Stimulated activated CD4-positive, alpha-beta T cell treated with anti-CD3 and anti-CD28 coated beads, Interleukin-1b, Interleukin-23, amount 100 ng/mL, for 48 hours (primary cell): ENCODE measurements around the gene IER2.

ENCODE experiments used
- DNase-seq: peaks from one replicate; pipeline ENCODE4 v3.0.0-alpha.2; 2020

IER2 gene

DNA sequence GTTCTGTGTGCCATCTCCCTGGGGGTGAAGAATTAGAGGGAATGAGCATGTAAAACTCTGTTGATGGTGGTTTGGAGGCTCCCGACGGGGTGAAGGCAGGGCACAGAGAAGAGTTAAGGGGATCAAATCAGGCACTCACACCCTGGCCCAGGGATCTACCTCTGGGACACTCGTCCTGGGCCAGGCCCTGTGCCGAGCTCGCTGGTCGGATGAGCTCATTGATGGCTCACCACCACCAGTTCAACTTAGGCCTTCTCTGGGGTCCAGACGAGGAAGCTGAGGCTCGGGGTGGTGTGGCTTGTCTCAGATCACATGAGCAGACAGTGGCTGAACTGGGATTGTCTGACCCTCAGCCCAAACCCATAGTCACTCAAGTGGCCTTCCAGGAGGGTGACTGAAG is 30.6 kb upstream of the IER2 start:
- DNase-seq, result no peak

- DNase-seq, result no peak
Observed at GRCh38 chr19:13120031-13120430, 30.2 kb upstream of the IER2 start.

DNA sequence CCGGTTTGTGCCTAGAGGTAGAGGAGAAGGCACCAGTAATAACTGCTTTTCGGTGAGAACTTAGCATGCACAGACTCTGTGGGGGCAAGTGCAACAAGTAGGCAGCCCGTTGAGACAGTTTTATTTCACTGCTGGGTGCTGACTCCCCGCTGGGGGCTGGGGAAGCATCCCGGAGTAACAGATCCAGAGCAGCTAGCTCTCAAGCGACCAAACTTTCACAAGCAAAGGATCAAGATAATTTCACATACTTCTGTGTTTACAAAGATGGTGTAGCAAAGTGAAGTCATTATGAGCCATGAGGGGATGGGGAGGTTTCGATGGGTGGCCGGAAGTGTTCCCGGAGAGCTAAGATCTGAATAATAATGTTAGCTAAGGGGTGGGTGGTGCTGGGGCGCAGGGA is 29.4 kb upstream of the IER2 start:
- no peak for DNase-seq

DNA sequence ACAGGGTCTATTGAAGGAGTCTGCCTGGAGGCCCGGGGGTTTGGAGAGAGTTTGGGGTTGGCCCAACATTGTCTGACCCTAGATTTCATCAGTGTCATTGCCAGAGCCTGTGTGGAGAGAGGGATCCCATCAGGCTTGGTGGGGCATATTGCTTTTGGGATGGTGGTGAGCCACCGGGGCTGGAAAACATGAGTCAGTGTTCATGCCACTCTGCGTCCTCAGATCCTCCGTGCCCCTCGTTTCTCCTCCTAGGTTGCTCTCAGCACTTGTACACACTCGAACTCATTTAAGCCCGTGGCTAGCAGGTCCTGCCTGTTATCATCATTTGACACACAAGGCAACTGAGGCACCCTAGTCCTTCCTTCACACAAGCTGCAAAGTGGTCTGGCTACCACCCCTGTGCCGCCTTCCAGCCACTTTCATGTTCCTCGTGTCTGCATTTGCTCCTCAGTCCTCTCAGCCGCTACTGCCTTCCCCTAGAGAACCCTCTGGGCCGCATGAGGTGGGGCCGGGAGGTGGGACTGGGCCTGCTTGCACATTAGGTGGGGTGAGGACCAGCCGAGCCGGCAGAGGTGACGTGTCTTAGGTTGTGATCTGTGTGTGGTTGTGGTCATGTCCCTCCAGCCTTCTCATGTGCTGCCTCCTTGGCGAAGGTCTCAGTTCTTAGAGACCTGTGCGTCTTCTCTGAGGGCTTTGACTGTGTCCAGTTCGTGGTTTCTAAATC is 28.5 kb upstream of the IER2 start:
- DNase-seq, result no peak

DNA sequence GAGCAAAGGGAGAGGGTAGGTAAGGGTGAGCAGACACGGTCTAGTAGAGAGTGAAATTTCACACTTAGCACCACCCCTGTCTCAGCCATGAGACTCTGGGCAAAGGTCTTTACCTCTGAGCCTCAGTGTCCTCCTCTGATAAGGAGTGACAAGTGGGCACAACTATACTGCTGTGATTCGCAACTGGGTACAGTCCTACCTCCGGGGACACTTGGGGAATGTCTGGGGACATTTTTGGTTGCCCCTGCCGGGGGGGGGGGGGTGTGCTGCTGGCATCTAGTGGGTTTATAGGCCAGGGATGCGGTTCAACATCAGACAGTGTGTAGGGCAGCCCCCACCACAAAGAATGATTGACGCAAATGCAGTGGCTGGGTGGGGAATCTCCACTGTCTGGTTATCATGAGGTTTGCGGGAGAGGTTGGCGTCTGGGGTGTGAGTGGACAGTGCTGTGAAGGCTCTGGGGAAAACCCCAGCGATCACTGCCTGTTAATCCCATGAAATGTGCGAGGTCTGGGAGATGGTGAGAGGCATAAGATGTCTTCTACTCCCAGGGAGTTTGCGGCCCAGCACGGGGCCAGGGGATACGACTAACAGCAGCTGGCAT is 27.8 kb upstream of the IER2 start:
- no peak for DNase-seq

- no peak for DNase-seq
Observed at GRCh38 chr19:13122980-13123957, 26.9 kb upstream of the IER2 start.

- DNase-seq, result no peak
Observed at GRCh38 chr19:13127051-13127450, 23.2 kb upstream of the IER2 start.

DNA sequence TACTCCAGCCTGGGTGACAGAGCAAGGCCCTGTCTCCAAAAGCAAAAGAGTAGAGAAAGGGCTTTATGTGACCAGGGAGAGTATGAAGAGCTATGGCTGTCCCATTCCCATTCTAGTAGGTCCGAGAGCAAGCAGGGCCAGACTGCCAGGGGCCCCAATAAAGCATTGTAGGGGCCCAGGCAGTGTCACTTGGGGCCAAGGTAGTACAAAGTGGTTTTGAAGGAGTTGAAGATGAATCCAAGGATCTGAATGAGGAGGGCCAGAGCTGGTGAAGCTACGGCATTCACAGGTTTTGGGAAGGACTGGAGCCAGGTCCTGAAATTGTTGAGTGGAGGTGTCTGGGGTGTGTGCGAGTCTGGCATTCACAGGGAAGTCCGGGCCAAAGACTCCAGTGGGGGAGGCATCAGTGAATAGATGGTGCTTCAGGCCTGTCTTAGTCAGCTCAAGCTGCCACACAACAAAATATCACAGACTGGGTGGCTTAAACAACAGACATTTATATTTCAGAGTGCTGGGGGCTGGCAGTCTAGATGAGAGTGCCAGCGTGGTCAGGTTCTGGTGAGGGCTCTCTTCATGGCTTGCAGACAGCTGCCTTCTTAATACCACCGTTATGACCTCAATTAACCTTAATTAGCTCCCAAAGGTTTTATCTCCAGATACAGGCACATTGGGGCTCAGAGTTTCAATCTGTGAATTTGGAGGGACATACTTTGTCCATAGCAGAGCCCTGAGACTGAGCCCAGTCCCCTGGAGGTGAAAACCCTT is 22.2 kb upstream of the IER2 start:
- no peak for DNase-seq

DNA sequence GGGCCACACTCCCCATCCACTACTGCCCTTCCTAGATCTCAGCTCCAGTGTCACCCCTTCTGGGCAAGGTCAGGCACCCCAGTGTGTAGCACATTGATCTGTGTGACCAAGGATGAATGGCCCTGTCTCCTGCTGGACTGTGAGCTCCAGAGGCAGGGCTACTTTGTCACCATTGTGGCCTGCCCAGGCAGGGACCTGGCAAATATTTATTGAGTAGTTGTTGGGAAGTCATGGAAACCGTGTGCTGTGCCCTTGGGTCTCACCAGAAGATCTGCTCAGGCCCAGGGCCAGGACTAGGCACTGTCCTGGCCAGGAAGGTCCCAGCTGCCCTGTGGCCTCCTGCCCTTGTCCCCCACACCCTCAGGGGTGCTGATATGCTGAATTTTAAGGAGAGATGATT is 21.6 kb upstream of the IER2 start:
- no peak for DNase-seq

- no peak for DNase-seq
Observed at GRCh38 chr19:13129384-13129783, 20.8 kb upstream of the IER2 start.

- DNase-seq, result no peak
Observed at GRCh38 chr19:13130886-13131490, 19.2 kb upstream of the IER2 start.

DNA sequence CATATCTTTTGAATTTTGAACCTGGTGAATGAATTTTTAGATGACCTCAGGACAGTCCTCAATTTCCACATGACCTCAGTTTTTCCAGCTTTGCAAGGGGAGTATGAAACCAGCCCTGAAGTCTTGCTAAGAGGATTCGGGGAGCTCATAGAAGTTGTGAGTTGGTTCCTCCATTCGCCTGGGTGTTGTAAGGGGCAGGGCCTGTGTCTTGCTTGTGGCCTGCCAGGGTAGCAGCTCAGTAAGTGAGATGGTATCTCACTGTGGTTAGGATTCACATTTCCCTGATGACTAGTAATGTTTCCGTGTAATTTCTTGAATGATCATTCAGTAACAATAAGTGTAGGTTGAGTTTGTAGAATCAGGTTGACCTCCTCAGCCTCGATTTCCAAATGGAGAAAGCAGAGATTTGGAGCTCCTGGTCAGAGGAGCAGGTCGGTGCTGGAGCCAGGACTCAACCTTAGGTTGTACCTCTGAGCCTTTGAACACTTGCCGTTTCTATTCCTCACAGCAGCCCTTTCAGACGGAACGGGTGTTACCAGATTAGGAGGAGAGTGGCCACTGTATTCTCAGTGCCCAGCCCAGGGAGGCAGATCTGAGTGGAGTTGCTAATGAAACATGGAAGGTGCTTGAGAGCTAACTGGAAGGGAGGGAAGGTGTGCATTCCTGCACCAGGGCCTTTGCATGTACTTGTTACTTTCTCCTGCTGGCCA is 17.6 kb upstream of the IER2 start:
- peak; percentile 82 for DNase-seq

- DNase-seq, result no peak
Observed at GRCh38 chr19:13133241-13133870, 16.9 kb upstream of the IER2 start.

- DNase-seq, result no peak
Observed at GRCh38 chr19:13134626-13135025, 15.6 kb upstream of the IER2 start.

DNA sequence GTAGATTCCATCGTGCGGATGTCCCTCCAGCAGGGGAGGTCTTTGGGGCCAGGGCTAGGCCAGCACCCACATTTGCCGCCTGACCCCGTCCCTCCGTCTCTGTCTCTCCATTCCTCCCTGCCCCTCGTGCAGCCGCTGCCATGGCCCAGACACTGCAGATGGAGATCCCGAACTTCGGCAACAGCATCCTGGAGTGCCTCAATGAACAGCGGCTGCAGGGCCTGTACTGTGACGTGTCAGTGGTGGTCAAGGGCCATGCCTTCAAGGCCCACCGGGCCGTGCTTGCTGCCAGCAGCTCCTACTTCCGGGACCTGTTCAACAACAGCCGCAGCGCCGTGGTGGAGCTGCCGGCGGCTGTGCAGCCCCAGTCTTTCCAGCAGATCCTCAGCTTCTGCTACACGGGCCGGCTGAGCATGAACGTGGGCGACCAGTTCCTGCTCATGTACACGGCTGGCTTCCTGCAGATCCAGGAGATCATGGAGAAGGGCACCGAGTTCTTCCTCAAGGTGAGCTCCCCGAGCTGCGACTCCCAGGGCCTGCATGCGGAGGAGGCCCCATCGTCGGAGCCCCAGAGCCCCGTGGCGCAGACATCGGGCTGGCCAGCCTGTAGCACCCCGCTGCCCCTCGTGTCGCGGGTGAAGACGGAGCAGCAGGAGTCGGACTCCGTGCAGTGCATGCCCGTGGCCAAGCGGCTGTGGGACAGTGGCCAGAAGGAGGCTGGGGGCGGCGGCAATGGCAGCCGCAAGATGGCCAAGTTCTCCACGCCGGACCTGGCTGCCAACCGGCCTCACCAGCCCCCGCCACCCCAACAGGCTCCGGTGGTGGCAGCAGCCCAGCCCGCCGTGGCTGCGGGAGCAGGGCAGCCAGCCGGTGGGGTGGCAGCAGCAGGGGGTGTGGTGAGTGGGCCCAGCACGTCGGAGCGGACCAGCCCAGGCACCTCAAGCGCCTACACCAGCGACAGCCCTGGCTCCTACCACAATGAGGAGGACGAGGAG is 14.8 kb upstream of the IER2 start:
- DNase-seq, result no peak

GRCh38 chr19:13137290-13137794 is 12.9 kb upstream of the IER2 start:
- DNase-seq, result no peak

- DNase-seq, result no peak
Observed at GRCh38 chr19:13138171-13138915, 11.9 kb upstream of the IER2 start.

DNA sequence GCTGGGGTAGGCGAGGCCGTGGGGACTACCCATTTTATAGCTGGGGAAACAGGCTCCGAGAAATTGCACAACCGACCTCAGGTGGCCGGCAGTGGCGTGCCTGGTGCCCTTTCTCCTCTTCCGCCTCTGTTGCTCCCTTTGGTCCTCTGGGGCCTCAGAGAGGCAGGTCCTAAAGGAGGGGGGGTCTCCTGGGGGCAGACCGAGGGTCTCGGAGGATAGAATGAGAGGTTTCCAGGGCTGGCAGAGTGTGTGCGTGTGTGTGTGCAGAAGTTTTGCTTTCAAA is 11.4 kb upstream of the IER2 start:
- DNase-seq, result no peak

DNA sequence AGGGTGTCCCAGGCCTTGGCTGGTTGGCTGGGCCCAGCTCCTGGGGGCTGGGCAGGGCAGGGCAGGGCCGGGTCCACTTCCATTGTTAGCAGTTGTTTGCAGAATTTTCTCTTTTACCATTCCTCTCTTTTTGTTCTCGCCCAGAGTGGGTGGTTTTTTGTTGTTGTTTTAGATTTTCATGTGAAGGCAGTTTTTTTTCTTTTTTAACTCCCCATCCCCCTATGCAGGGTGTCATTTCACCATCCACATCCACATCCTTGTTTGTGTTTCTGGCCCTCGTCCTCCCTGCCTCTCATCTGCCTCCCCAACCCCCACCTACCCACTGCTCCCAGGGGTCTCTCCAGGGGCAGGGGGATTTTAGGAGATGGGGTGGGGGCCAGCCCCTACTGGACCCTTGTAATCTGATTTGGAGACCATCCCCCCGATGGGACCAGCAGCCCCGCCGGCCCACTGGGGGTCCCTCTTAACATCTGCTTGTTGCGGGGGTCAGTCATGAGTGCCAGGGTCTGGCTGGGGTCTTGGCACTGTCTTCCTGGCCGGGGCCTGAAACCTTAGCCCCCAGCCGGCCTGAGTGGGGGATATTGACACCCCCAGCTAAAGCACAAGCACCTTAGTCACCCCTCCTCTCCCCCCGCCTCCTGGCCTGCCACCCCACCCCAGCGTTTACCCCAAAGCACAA is 10.4 kb upstream of the IER2 start:
- DNase-seq, result no peak
